ENCODE data around the gene FHL2. TPM values are rescaled to one million over a fixed set of nuclear protein-coding genes. Genes with fewer than 3 reads are reported as not detected.

FHL2 gene
- total and polyA plus RNA-seq, 2 of the 13 experiments (the other 11 are each of a cell fraction or from before 2014, with no cell fraction given): 1.9 to 74.8 TPM

- ATAC-seq (no peak), DNase-seq (ENCODE audit: low spot score) (no peak), FAIRE-seq (no peak)
- Histone ChIP-seq H3K79me2 (ENCODE audit: insufficient read depth, low read length) (peaks cover 25% of the 10 kb centered on the region), H3K36me3 (replicated peaks in 1 of 2; ENCODE audit: control insufficient read depth in 1 of 2, insufficient read depth in 2 of 2, low read length in 2 of 2) (peaks cover 0 to 3% of the 10 kb centered on the region in 2 experiments; a peak in 3 of 5 replicates), H3K4me1 (ENCODE audit: insufficient read depth, low read length) (peaks cover 65% of the 10 kb centered on the region), H3K9me3 (ENCODE audit: low read length) (no peaks in the 10 kb centered on the region), H3K4me3 (replicated peaks in 1 of 3; ENCODE audit: insufficient read depth in 1 of 3, low read depth in 2 of 3, low read length in 3 of 3) (no peak overlapping the region), H3K27ac (ENCODE audit: extremely low read length, insufficient read depth, low read length) (no peak overlapping the region), H3K27me3 (ENCODE audit: control insufficient read depth in 1 of 2, insufficient read depth in 2 of 2, low read length in 2 of 2) (no peaks in the 10 kb centered on the region), H4K20me1 (ENCODE audit: insufficient read depth, low read length) (no peaks in the 10 kb centered on the region), H3K9ac (ENCODE audit: insufficient read depth, low read depth, low read length) (no peak overlapping the region), H2AFZ (ENCODE audit: low read length) (no peak overlapping the region), H3K4me2 (ENCODE audit: low read depth, low read length) (no peak overlapping the region)
- TF ChIP-seq FUBP1 (CRISPR knock-in tag; IDR thresholded peaks at IDR 0.05; ENCODE audit: borderline replicate concordance): no peak
- in situ Hi-C loops (cut with HindIII; ENCODE audit: extremely low pct_ligation_motif_present, low pct_unique_long_range_greater_than_20kb): no loop called here
- POLR2A ChIA-PET: interaction anchor here (1.0 kb wide), 1 partner anchor 131 kb away, joined by 3 read pairs; no protein-coding TSS in a partner anchor
- intact Hi-C loops (cut with micrococcal nuclease; ENCODE audit: unreplicated experiment): no loop called here
- 83% methylated on average over 9 of the region's 9 CpGs for WGBS (ENCODE audit: low lambda C conversion rate)
- CTCF ChIA-PET (ENCODE audit: low intra/inter-chr PET ratio, low total read pairs): no interaction called here
- BruUV-seq (replicated peaks): no TSS peak
These were observed 6.8 kb downstream of the FHL2 start for GRCh38 chr2:105391763-105392662.

- BruUV-seq (replicated peaks): no TSS peak
- no peak overlapping the region for H3K27ac ChIP-seq (ENCODE audit: extremely low read length, insufficient read depth, low read length)
- no peak overlapping the region for H3K4me3 ChIP-seq (replicated peaks in 1 of 3; ENCODE audit: insufficient read depth in 1 of 3, low read depth in 2 of 3, low read length in 3 of 3)
- peaks cover 25% of the 10 kb centered on the region for H3K79me2 ChIP-seq (ENCODE audit: insufficient read depth, low read length)
- intact Hi-C loops (cut with micrococcal nuclease; ENCODE audit: unreplicated experiment) (no loop called here), in situ Hi-C loops (cut with HindIII; ENCODE audit: extremely low pct_ligation_motif_present, low pct_unique_long_range_greater_than_20kb) (no loop called here)
- no peak for ATAC-seq
- H3K36me3 ChIP-seq (replicated peaks in 1 of 2; ENCODE audit: control insufficient read depth in 1 of 2, insufficient read depth in 2 of 2, low read length in 2 of 2): peaks cover 0 to 4% of the 10 kb centered on the region in 2 experiments; a peak in 3 of 5 replicates
- ChIA-PET POLR2A (interaction anchor here (1.0 kb wide), 1 partner anchor 132 kb away, joined by 3 read pairs; no protein-coding TSS in a partner anchor), CTCF (ENCODE audit: low intra/inter-chr PET ratio, low total read pairs) (no interaction called here)
- 88% methylated on average over 5 of the region's 5 CpGs for WGBS (ENCODE audit: low lambda C conversion rate)
- peak overlapping the region; percentile 5; the same call in 1 of the 2 replicates for H3K4me2 ChIP-seq (ENCODE audit: low read depth, low read length)
- FAIRE-seq: no peak
- no peak overlapping the region for H3K9ac ChIP-seq (ENCODE audit: insufficient read depth, low read depth, low read length)
- H2AFZ ChIP-seq (ENCODE audit: low read length): no peak overlapping the region
- H4K20me1 ChIP-seq (ENCODE audit: insufficient read depth, low read length): no peaks in the 10 kb centered on the region
- TF ChIP-seq SPEN (CRISPR knock-in tag; IDR thresholded peaks at IDR 0.05; ENCODE audit: low read depth): no peak
- peak; percentile 58 for TF ChIP-seq RARA (CRISPR knock-in tag; IDR thresholded peaks at IDR 0.05)
- TF ChIP-seq ZNF619 (CRISPR knock-in tag; IDR thresholded peaks at IDR 0.05): no peak
- peak; percentile 45 for TF ChIP-seq TEAD3 (CRISPR knock-in tag; optimal IDR thresholded peaks at IDR 0.05; ENCODE audit: borderline replicate concordance)
- 0 out of 2 replicates have a peak, but pooled peaks have one; percentile 24 for TF ChIP-seq ZBTB33 (CRISPR knock-in tag; IDR thresholded peaks at IDR 0.05)
- peaks cover 65% of the 10 kb centered on the region for H3K4me1 ChIP-seq (ENCODE audit: insufficient read depth, low read length)
- no peaks in the 10 kb centered on the region for H3K27me3 ChIP-seq (ENCODE audit: control insufficient read depth in 1 of 2, insufficient read depth in 2 of 2, low read length in 2 of 2)
- H3K9me3 ChIP-seq (ENCODE audit: low read length): no peaks in the 10 kb centered on the region
- DNase-seq (ENCODE audit: low spot score): peak; percentile 73
These were observed 7.7 kb downstream of the FHL2 start for GRCh38 chr2:105391058-105391627.

All from HepG2 (cell line).